SU-DHL-6 (cell line): Measurements from ENCODE around the gene MPIG6B.

Experiments
- EZH2phosphoT487 ChIP-seq: fragments of 200-600 bp; sonication (generic), shearing (Covaris generic); conservative IDR thresholded peaks from 2 replicates; pipeline ENCODE4 v1.6.1; 2018; ENCODE audit warnings: mild to moderate bottlenecking, antibody characterized with exemption, low read length, moderate library complexity, mixed read lengths
- TF ChIP-seq, protein P1 (sequence below): fragments of 200-600 bp; sonication (generic); IDR thresholded peaks from one replicate; pipeline ENCODE4 v1.5.1; 2017; ENCODE audit warnings: antibody characterized with exemption, mild to moderate bottlenecking, low read length, moderate library complexity; ENCODE audit not compliant: insufficient read depth, poor library complexity, severe bottlenecking

DNA sequence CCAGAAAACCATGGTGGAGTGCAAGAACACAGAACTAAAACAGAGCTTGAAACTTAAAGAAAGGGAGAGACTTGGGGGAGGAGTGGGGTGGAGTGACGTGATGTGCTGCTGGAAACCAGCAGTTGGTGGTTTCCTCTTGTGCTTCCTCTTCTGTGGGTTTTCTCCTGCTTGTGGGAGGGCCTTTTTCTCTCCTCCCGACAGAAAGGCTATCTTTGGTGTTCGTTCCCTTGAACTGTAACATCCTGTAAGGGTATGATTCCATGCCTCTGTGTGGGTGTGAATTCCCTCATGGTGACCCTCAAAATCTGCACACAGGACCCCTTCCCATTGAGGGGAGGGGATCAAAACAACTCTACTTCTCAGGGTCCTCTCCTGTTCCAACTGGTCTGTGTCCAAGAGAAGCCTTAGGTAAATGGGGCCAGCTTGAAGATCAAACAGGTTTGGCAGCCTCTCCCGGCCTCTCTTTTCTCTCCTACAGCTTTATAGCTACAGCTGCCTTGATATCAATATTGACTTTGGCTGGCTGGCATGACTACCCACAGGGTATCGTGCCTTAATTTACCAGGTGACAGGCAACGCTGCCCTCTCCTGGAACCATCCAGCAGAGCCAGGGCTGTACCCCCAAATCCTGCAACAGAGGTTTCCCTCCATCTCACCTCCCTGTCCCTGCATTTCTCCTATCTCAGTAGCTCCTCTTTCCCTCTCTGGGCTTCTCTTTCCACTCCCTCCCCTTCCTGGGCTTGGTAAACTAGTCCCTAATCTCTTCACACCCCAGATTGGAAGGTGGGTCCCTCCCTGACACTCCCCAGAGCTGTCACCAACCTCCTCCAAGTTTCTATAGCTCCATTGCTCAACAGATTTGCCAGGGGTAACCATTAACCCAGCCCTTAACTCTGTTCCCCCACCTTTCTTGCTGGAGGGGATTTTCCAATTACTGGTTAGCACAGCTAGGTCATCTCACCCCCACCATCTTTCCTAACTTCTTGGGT, 15.1 kb downstream of the MPIG6B start:
- TF ChIP-seq, protein P1, sequence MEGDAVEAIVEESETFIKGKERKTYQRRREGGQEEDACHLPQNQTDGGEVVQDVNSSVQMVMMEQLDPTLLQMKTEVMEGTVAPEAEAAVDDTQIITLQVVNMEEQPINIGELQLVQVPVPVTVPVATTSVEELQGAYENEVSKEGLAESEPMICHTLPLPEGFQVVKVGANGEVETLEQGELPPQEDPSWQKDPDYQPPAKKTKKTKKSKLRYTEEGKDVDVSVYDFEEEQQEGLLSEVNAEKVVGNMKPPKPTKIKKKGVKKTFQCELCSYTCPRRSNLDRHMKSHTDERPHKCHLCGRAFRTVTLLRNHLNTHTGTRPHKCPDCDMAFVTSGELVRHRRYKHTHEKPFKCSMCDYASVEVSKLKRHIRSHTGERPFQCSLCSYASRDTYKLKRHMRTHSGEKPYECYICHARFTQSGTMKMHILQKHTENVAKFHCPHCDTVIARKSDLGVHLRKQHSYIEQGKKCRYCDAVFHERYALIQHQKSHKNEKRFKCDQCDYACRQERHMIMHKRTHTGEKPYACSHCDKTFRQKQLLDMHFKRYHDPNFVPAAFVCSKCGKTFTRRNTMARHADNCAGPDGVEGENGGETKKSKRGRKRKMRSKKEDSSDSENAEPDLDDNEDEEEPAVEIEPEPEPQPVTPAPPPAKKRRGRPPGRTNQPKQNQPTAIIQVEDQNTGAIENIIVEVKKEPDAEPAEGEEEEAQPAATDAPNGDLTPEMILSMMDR, result peak; percentile 68
- no peak for TF ChIP-seq EZH2phosphoT487
